OCI-LY7 (cell line): Measurements from ENCODE around the gene DAND5. TPM values are rescaled to one million over a fixed set of nuclear protein-coding genes. Genes with fewer than 3 reads are reported as not detected.

Experiments
- BruUV-seq: library from RNA; stranded (reverse); fragments of 400-500 nt; replicated peaks from 2 replicates; lab custom pipeline; 2021; lab: Mats Ljungman, UMichigan
- CTCF ChIA-PET: fragments of 300-600 bp; sonication (Branson Sonifier 250); formaldehyde crosslinking; loops from one replicate; lab custom pipeline; 2022; ENCODE audit warnings: antibody characterized with exemption; ENCODE audit not compliant: unreplicated experiment; lab: Charles Lee
- POLR2A ChIA-PET: fragments of 300-600 bp; sonication (Branson Sonifier 250); formaldehyde crosslinking; loops from one replicate; lab custom pipeline; 2022; ENCODE audit warnings: antibody characterized with exemption; lab: Charles Lee
- DNase-seq: peaks from one replicate; pipeline ENCODE4 v3.0.0-alpha.2; 2015; ENCODE audit warnings: low spot score
- H2AFZ ChIP-seq: fragments of 200-600 bp; sonication (generic), shearing (Covaris generic); 2 replicates; pipeline ENCODE4 v1.6.1; 2014; ENCODE audit warnings: mild to moderate bottlenecking, antibody characterized with exemption, low read length, moderate library complexity
- H3K27ac ChIP-seq: fragments of 200-600 bp; sonication (generic); 2 replicates; pipeline ENCODE4 v1.5.1; 2014; ENCODE audit warnings: mixed run types, low read depth, mild to moderate bottlenecking, moderate library complexity, low read length, inconsistent platforms; ENCODE audit not compliant: poor library complexity, severe bottlenecking
- H3K36me3 ChIP-seq: fragments of 200-600 bp; sonication (generic); 2 replicates; pipeline ENCODE4 v1.6.1; 2014; ENCODE audit warnings: mild to moderate bottlenecking, antibody characterized with exemption, low read length, moderate library complexity, mixed read lengths; ENCODE audit not compliant: insufficient read depth
- H3K4me1 ChIP-seq: fragments of 200-600 bp; sonication (generic); 2 replicates; pipeline ENCODE4 v1.5.1; 2014; ENCODE audit warnings: mild to moderate bottlenecking, low read length; ENCODE audit not compliant: insufficient read depth, poor library complexity, severe bottlenecking
- H3K4me2 ChIP-seq: fragments of 200-600 bp; sonication (generic); 2 replicates; pipeline ENCODE4 v1.6.1; 2014; ENCODE audit warnings: mild to moderate bottlenecking, low read length
- H3K4me3 ChIP-seq: fragments of 200-600 bp; sonication (generic); 2 replicates; pipeline ENCODE4 v1.5.1; 2014; ENCODE audit warnings: mild to moderate bottlenecking, low read depth, low read length; ENCODE audit not compliant: poor library complexity, severe bottlenecking
- H3K79me2 ChIP-seq: fragments of 200-600 bp; sonication (generic); 2 replicates; pipeline ENCODE4 v1.6.1; 2016; ENCODE audit warnings: low read depth, mild to moderate bottlenecking, low read length, moderate library complexity, mixed read lengths; ENCODE audit not compliant: insufficient read depth
- H3K9me2 ChIP-seq: fragments of 200-600 bp; sonication (generic); 2 replicates; pipeline ENCODE4 v1.6.1; 2016; ENCODE audit warnings: mild to moderate bottlenecking, low read length, mixed read lengths; ENCODE audit not compliant: insufficient read depth
- H3K9me3 ChIP-seq: fragments of 200-600 bp; sonication (generic); 2 replicates; pipeline ENCODE4 v1.6.1; 2014; ENCODE audit warnings: mild to moderate bottlenecking, mixed run types, low read length, mixed read lengths
- H4K20me1 ChIP-seq: fragments of 200-600 bp; sonication (generic); 2 replicates; pipeline ENCODE4 v1.6.1; 2014; ENCODE audit warnings: mild to moderate bottlenecking, antibody characterized with exemption, low read length, moderate library complexity, mixed read lengths; ENCODE audit not compliant: insufficient read depth
- EZH2phosphoT487 ChIP-seq: fragments of 200-600 bp; sonication (generic); IDR thresholded peaks from 2 replicates; pipeline ENCODE4 v1.6.1; 2018; ENCODE audit warnings: low read depth, borderline replicate concordance, mild to moderate bottlenecking, mixed run types, antibody characterized with exemption, low read length, moderate library complexity, mixed read lengths
- intact Hi-C: fragments of 100-400 bp; cut with micrococcal nuclease; formaldehyde crosslinking; loops from one replicate; pipeline ENCODE4 v1.10.0; 2022; ENCODE audit not compliant: unreplicated experiment
- total RNA-seq, 2 experiments: library from RNA; depleted of rRNA in 1 of 2; stranded (reverse); fragments of >200 nt in 1 of 2; shearing (Covaris generic) in 1 of 2; gene quantifications; 2 replicates each; pipeline ENCODE4 v1.2.3, GENCODE V29; 2014 to 2022
- TF ChIP-seq, protein P1 (sequence below): fragments of 200-600 bp; sonication (generic); conservative IDR thresholded peaks from 2 replicates; pipeline ENCODE4 v1.5.1; 2014; ENCODE audit warnings: mild to moderate bottlenecking, antibody characterized with exemption, low read length, moderate library complexity, mixed read lengths

The DAND5 gene
- total RNA-seq, 2 experiments from 2014 or later, result 0.06 to 0.84 TPM

DNA sequence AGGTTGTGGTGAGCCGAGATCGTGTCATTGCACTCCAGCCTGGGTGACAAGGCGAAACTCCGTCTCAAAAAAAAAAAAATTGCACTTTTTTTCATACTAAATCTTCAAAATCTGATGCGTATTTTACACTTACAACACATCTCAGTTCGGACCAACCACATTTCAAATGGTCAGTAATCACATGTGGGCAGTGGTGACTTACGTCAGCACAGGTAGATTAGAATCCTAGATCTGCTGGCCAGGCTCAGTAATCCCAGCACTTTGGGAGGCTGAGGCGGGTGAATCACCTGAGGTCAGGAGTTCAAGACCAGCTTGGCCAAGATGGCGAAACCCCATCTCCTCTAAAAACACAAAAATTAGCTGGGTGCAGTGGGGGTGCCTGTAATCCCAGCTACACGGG, 34.3 kb upstream of the DAND5 start:
- Histone ChIP-seq H3K79me2 (peaks cover 42% of the 10 kb centered on the region), H3K9me3 (no peaks in the 10 kb centered on the region), H3K4me1 (peaks cover 52% of the 10 kb centered on the region), H3K9me2 (no peaks in the 10 kb centered on the region), H3K27ac (no peak overlapping the region), H4K20me1 (peaks cover 23% of the 10 kb centered on the region), H3K4me2 (no peak overlapping the region), H3K4me3 (no peak overlapping the region), H2AFZ (no peak overlapping the region), H3K36me3 (peaks cover 31% of the 10 kb centered on the region)
- TF ChIP-seq, protein P1, sequence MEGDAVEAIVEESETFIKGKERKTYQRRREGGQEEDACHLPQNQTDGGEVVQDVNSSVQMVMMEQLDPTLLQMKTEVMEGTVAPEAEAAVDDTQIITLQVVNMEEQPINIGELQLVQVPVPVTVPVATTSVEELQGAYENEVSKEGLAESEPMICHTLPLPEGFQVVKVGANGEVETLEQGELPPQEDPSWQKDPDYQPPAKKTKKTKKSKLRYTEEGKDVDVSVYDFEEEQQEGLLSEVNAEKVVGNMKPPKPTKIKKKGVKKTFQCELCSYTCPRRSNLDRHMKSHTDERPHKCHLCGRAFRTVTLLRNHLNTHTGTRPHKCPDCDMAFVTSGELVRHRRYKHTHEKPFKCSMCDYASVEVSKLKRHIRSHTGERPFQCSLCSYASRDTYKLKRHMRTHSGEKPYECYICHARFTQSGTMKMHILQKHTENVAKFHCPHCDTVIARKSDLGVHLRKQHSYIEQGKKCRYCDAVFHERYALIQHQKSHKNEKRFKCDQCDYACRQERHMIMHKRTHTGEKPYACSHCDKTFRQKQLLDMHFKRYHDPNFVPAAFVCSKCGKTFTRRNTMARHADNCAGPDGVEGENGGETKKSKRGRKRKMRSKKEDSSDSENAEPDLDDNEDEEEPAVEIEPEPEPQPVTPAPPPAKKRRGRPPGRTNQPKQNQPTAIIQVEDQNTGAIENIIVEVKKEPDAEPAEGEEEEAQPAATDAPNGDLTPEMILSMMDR, result no peak
- no peak for TF ChIP-seq EZH2phosphoT487
- no peak for DNase-seq
- intact Hi-C loops, result loop anchor here (5.0 kb wide), 1 partner anchor 98 kb away; the partner anchor contains the start of gene MAST1
- BruUV-seq, result no TSS peak
- ChIA-PET CTCF (no interaction called here), POLR2A (no interaction called here)

DNA sequence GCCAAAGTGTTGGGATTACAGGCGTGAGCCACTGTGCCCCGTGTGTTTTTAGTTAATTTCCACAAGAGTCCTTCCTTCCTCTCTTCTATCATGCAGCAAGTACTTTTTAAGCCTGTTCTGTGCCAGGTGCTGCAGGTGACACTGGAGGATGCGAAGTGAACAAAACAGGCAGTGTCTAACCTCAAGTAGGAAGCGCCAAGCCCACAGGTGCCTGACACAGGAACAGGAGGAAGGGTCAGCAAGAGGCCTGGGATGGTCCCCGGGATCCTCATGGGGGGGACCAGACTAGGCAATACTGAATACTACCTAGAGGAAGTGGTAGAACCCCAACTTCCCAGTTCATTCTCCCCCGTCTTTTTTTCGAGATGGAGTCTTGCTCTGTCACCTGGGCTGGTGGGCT, 32.8 kb upstream of the DAND5 start:
- ChIA-PET CTCF (no interaction called here), POLR2A (interaction anchor here (0.6 kb wide), 1 partner anchor 124 kb away, joined by 4 read pairs; no protein-coding TSS in a partner anchor)
- TF ChIP-seq EZH2phosphoT487, result no peak
- TF ChIP-seq, protein P1, result no peak
- intact Hi-C loops, result loop anchor here (5.0 kb wide), 1 partner anchor 99 kb away; the partner anchor contains the start of gene MAST1
- Histone ChIP-seq H3K4me2 (peak overlapping the region; percentile 93), H3K27ac (peak overlapping the region; percentile 94), H3K4me1 (peaks cover 64% of the 10 kb centered on the region), H3K9me3 (no peaks in the 10 kb centered on the region), H3K36me3 (peaks cover 34% of the 10 kb centered on the region), H4K20me1 (peaks cover 31% of the 10 kb centered on the region), H3K79me2 (peaks cover 51% of the 10 kb centered on the region), H3K4me3 (peak overlapping the region; percentile 98), H2AFZ (peak overlapping the region; percentile 75), H3K9me2 (no peaks in the 10 kb centered on the region)
- no TSS peak for BruUV-seq
- DNase-seq, result peak; percentile 75
